Glutamatergic neuron (in vitro differentiated cells): ENCODE data around the gene AFAP1. TPM values are rescaled to one million over a fixed set of nuclear protein-coding genes. Genes with fewer than 3 reads are reported as not detected.

Source experiments
- DNase-seq: peaks from one replicate; pipeline ENCODE4 v3.0.0; 2022
- H3K27ac Mint-ChIP-seq: one replicate; pipeline ENCODE4 v1.8.0; 2020; ENCODE audit warnings: mild to moderate bottlenecking, mixed read lengths, inconsistent platforms; ENCODE audit not compliant: unreplicated experiment
- H3K27me3 Mint-ChIP-seq: one replicate; pipeline ENCODE4 v1.8.0; 2020; ENCODE audit warnings: mild to moderate bottlenecking, moderate library complexity, mixed read lengths, inconsistent platforms; ENCODE audit not compliant: unreplicated experiment
- H3K36me3 Mint-ChIP-seq: one replicate; pipeline ENCODE4 v1.8.0; 2020; ENCODE audit warnings: mild to moderate bottlenecking, mixed read lengths, inconsistent platforms; ENCODE audit not compliant: unreplicated experiment
- H3K4me1 Mint-ChIP-seq: one replicate; pipeline ENCODE4 v1.8.0; 2020; ENCODE audit warnings: mild to moderate bottlenecking, low read depth, mixed read lengths, inconsistent platforms; ENCODE audit not compliant: unreplicated experiment
- H3K4me3 Mint-ChIP-seq: one replicate; pipeline ENCODE4 v1.8.0; 2020; ENCODE audit warnings: mild to moderate bottlenecking, mixed read lengths, inconsistent platforms; ENCODE audit not compliant: unreplicated experiment
- H3K9me3 Mint-ChIP-seq: one replicate; pipeline ENCODE4 v1.8.0; 2020; ENCODE audit warnings: mild to moderate bottlenecking, moderate library complexity, mixed read lengths, inconsistent platforms; ENCODE audit not compliant: unreplicated experiment
- CTCF ChIP-seq: fragments of 200-600 bp; sonication (generic); IDR thresholded peaks from one replicate; pipeline ENCODE4 v1.5.0; 2021; ENCODE audit not compliant: partially characterized antibody, unreplicated experiment
- total RNA-seq: library from RNA; stranded (reverse); fragmentation: NEBNext Ultra II Directional; extraction: Animal tissue kit (Norgen Biotek cat#: 25700); gene quantifications from one replicate; pipeline ENCODE4 v1.2.1, GENCODE V29; 2021; ENCODE audit not compliant: unreplicated experiment

AFAP1 gene
- total RNA-seq, 1 donor from 2014 or later = 528 TPM

DNA sequence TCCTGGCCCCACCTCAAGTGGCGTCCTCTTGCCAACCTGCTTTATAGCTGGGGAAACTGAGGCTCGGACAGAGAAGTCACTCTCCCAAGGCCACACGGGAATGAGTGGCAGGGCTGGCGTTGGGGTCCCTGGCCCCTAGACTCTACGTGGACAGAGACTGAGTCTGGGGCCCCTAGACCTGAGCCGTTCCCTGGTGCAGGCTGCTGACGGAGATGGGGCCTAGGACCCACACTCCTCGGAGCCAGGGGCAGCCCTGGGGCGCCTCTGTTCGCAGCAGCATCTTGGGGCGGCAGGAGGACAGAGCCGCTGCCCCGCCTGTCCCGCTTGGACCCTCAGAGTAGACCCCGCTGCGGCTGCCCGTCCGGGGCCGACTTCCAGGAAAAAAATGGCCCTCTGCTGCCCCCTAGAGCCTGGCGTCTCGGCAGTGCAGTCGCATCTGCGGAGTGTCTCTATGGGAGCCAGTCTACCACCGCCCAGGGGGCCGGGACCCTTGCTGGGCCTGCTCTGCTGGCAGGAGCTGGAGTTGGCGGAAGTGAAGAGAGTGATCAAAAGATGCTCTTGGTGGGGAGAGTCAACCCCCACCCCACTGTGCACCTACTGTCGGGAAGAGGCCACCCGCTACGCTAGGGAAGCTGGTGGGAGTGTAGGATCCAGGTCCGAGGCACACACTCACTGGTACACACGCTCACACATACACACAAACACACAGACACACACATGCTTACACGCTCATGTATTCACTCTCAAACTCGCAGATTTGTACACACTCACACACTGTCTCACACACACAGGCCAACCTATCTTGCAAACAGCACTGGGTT lies 220.1 kb downstream of the AFAP1 start:
- peaks cover 8% of the 10 kb centered on the region for H3K4me1 Mint-ChIP-seq
- H3K27me3 Mint-ChIP-seq = peaks cover 14% of the 10 kb centered on the region
- DNase-seq = peak; percentile 95
- TF ChIP-seq CTCF = peak; percentile 92
- H3K4me3 Mint-ChIP-seq = no peak overlapping the region
- peaks cover 8% of the 10 kb centered on the region for H3K9me3 Mint-ChIP-seq
- peaks cover 10% of the 10 kb centered on the region for H3K36me3 Mint-ChIP-seq
- no peak overlapping the region for H3K27ac Mint-ChIP-seq

GRCh38 chr4:7717946-7718490 lies 221.6 kb downstream of the AFAP1 start:
- TF ChIP-seq CTCF = no peak
- DNase-seq = no peak
- peaks cover 8% of the 10 kb centered on the region for H3K4me1 Mint-ChIP-seq
- peaks cover 16% of the 10 kb centered on the region for H3K27me3 Mint-ChIP-seq
- peaks cover 10% of the 10 kb centered on the region for H3K9me3 Mint-ChIP-seq
- H3K27ac Mint-ChIP-seq = peak overlapping the region; percentile 62
- peaks cover 10% of the 10 kb centered on the region for H3K36me3 Mint-ChIP-seq
- H3K4me3 Mint-ChIP-seq = no peak overlapping the region

- H3K27ac Mint-ChIP-seq = no peak overlapping the region
- peaks cover 19% of the 10 kb centered on the region for H3K27me3 Mint-ChIP-seq
- no peak for DNase-seq
- peaks cover 10% of the 10 kb centered on the region for H3K9me3 Mint-ChIP-seq
- TF ChIP-seq CTCF = no peak
- H3K4me3 Mint-ChIP-seq = no peak overlapping the region
- peaks cover 8% of the 10 kb centered on the region for H3K4me1 Mint-ChIP-seq
- peaks cover 10% of the 10 kb centered on the region for H3K36me3 Mint-ChIP-seq
Observed at GRCh38 chr4:7717161-7717560, 222.5 kb downstream of the AFAP1 start.

- Mint-ChIP-seq H3K36me3 (peaks cover 10% of the 10 kb centered on the region), H3K4me1 (peaks cover 11% of the 10 kb centered on the region), H3K27me3 (peaks cover 20% of the 10 kb centered on the region), H3K4me3 (no peak overlapping the region), H3K9me3 (peaks cover 16% of the 10 kb centered on the region), H3K27ac (no peak overlapping the region)
- no peak for DNase-seq
- TF ChIP-seq CTCF = no peak
Observed at GRCh38 chr4:7716010-7716721, 223.5 kb downstream of the AFAP1 start.
